Activated B cell treated with CpG ODN at 0.5 μM for 24 hours (primary cell): ENCODE results near the gene KIAA1217. TPM values are rescaled to one million over a fixed set of nuclear protein-coding genes. Genes with fewer than 3 reads are reported as not detected.

Experiments
- ATAC-seq: fragments of 200-7000 bp; cut with Tn5 transposase; one replicate; pipeline ENCODE4 v1.10.0; 2021; ENCODE audit warnings: low read depth, mild to moderate bottlenecking, moderate library complexity
- CTCF ChIA-PET: fragments of 350-600 bp; sonication (Branson Sonifier 250); formaldehyde crosslinking; loops from one replicate; lab custom pipeline; 2021; ENCODE audit warnings: antibody characterized with exemption; lab: Charles Lee
- POLR2A ChIA-PET: fragments of 350-600 bp; sonication (Branson Sonifier 250); formaldehyde crosslinking; loops from one replicate; lab custom pipeline; 2021; ENCODE audit warnings: antibody characterized with exemption; lab: Charles Lee
- DNase-seq: peaks from one replicate; pipeline ENCODE4 v3.0.0; 2022
- H3K27ac Mint-ChIP-seq: one replicate; pipeline ENCODE4 v1.8.0; 2020; ENCODE audit warnings: mixed read lengths
- H3K27me3 Mint-ChIP-seq: one replicate; pipeline ENCODE4 v1.8.0; 2021; ENCODE audit warnings: mixed read lengths
- H3K36me3 Mint-ChIP-seq: one replicate; pipeline ENCODE4 v1.8.0; 2021; ENCODE audit warnings: low read depth, mixed read lengths
- H3K4me1 Mint-ChIP-seq: one replicate; pipeline ENCODE4 v1.8.0; 2021; ENCODE audit warnings: mixed read lengths
- H3K4me3 Mint-ChIP-seq: one replicate; pipeline ENCODE4 v1.8.0; 2020; ENCODE audit warnings: mild to moderate bottlenecking, mixed read lengths
- H3K9me3 Mint-ChIP-seq: one replicate; pipeline ENCODE4 v1.8.0; 2020; ENCODE audit warnings: mixed read lengths
- intact Hi-C: fragments of 100-400 bp; cut with micrococcal nuclease; formaldehyde crosslinking; loops from one replicate; pipeline ENCODE4 v1.15.1; 2024
- total RNA-seq: library from RNA; stranded (reverse); gene quantifications from 2 replicates; pipeline ENCODE4 v1.2.3, GENCODE V29; 2022
- TF ChIP-seq, protein P1 (sequence below): fragments of 200-600 bp; IDR thresholded peaks from one replicate; pipeline ENCODE4 v1.8.0; 2022; ENCODE audit warnings: antibody characterized with exemption, mild to moderate bottlenecking

The KIAA1217 gene
- total RNA-seq, 1 donor from 2014 or later, result 0.71 TPM

GRCh38 chr10:24313283-24313682, 104.3 kb downstream of the KIAA1217 start:
- Mint-ChIP-seq H3K27ac (no peak overlapping the region), H3K36me3 (no peaks in the 10 kb centered on the region), H3K27me3 (no peaks in the 10 kb centered on the region), H3K4me3 (no peak overlapping the region), H3K4me1 (no peaks in the 10 kb centered on the region), H3K9me3 (peaks cover 6% of the 10 kb centered on the region)
- ChIA-PET CTCF (no interaction called here), POLR2A (no interaction called here)
- TF ChIP-seq, protein P1, sequence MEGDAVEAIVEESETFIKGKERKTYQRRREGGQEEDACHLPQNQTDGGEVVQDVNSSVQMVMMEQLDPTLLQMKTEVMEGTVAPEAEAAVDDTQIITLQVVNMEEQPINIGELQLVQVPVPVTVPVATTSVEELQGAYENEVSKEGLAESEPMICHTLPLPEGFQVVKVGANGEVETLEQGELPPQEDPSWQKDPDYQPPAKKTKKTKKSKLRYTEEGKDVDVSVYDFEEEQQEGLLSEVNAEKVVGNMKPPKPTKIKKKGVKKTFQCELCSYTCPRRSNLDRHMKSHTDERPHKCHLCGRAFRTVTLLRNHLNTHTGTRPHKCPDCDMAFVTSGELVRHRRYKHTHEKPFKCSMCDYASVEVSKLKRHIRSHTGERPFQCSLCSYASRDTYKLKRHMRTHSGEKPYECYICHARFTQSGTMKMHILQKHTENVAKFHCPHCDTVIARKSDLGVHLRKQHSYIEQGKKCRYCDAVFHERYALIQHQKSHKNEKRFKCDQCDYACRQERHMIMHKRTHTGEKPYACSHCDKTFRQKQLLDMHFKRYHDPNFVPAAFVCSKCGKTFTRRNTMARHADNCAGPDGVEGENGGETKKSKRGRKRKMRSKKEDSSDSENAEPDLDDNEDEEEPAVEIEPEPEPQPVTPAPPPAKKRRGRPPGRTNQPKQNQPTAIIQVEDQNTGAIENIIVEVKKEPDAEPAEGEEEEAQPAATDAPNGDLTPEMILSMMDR, result no peak
- intact Hi-C loops, result no loop called here
- DNase-seq (no peak), ATAC-seq (no peak)

DNA sequence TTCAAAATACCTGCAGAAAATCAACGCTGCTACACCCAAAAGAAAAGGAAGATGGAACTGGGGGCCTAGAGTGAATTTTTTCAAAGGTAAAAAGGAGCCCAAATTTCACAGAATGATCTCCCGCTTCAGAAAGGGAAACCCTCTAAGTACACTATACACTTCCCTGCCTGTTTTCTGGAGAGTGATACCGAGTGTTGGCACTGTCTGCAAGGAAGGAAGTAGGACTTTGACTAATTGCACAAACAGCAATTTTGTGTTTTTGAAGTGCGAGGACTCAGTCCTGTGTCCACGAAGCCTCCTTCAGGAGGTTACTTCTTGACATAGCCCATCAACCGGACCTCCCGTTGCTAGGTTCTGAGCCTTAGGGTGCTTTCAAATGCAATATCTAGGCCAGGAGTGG, 106.3 kb downstream of the KIAA1217 start:
- Mint-ChIP-seq H3K27me3 (no peaks in the 10 kb centered on the region), H3K36me3 (no peaks in the 10 kb centered on the region), H3K4me3 (no peak overlapping the region), H3K27ac (no peak overlapping the region), H3K9me3 (peaks cover 4% of the 10 kb centered on the region), H3K4me1 (no peaks in the 10 kb centered on the region)
- DNase-seq (no peak), ATAC-seq (no peak)
- intact Hi-C loops, result no loop called here
- TF ChIP-seq, protein P1, result no peak
- ChIA-PET CTCF (no interaction called here), POLR2A (no interaction called here)

DNA sequence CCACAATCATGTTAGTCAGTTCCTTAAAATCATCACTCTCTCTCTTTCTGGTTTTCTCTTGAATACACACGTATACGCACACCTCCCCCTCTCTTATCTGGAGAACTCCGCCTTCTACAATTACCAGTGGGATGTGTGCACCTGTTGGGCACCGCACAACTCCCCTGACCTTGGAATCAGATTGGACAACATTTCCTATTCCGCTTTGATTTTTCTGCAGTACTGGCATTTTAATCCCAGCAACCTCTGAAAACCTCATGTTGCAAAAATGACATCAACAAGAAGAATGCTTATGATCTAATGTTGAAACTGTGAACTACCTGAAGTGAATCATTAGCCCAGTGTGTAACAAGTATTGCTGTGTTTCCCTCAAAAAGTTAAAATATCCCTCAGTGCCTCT, 109.6 kb downstream of the KIAA1217 start:
- H3K4me1 Mint-ChIP-seq, result no peaks in the 10 kb centered on the region
- no peaks in the 10 kb centered on the region for H3K27me3 Mint-ChIP-seq
- H3K36me3 Mint-ChIP-seq, result no peaks in the 10 kb centered on the region
- no peaks in the 10 kb centered on the region for H3K9me3 Mint-ChIP-seq
- no peak overlapping the region for H3K4me3 Mint-ChIP-seq
- intact Hi-C loops, result no loop called here
- CTCF ChIA-PET, result no interaction called here
- ATAC-seq (no peak), DNase-seq (no peak)
- POLR2A ChIA-PET, result no interaction called here
- TF ChIP-seq, protein P1, result no peak
- no peak overlapping the region for H3K27ac Mint-ChIP-seq

DNA sequence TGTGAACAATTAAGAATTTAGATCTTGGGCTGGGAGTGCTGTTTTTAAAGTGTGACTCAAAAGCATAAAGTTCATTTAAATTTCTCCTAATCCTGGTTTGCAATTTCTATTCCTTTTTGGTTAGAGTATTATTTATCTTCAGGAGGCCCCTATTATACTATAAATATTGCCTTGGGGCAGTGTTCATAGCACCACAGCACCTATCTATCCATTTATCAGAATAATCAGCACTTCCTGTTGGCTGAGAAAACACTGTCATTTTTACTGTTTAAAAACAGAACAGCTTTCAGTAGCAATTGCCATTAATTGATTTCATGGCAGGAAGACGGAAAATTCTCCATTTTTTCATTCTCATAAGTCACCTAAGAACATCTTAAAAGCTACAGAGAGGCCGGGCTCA, 111.4 kb downstream of the KIAA1217 start:
- Mint-ChIP-seq H3K4me1 (no peaks in the 10 kb centered on the region), H3K4me3 (no peak overlapping the region), H3K36me3 (no peaks in the 10 kb centered on the region), H3K27ac (no peak overlapping the region), H3K27me3 (no peaks in the 10 kb centered on the region), H3K9me3 (no peaks in the 10 kb centered on the region)
- TF ChIP-seq, protein P1, result no peak
- intact Hi-C loops, result no loop called here
- POLR2A ChIA-PET, result no interaction called here
- ATAC-seq (no peak), DNase-seq (no peak)
- CTCF ChIA-PET, result no interaction called here

DNA sequence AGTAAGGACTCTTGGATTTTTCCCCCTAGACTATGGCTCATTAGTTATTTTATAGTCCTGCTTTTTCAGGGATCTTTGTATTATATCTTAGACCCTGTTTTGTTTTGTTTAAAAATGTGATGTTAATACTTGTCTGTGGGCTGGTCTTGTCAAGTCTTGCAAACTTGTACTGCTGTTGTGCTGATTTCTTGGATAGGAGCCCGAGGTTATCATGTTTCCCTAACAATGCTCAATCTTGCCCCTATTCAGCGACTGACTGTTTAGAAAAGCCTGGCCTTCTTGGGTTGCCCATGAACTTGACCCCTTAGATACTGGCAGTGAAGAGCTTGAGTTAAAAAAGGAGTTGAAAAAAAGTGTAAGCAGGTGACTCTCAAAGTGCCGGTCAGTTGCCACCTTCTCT, 115.7 kb downstream of the KIAA1217 start:
- Mint-ChIP-seq H3K4me3 (no peak overlapping the region), H3K27me3 (no peaks in the 10 kb centered on the region), H3K27ac (no peak overlapping the region), H3K36me3 (no peaks in the 10 kb centered on the region), H3K4me1 (no peaks in the 10 kb centered on the region), H3K9me3 (peaks cover 4% of the 10 kb centered on the region)
- POLR2A ChIA-PET, result no interaction called here
- TF ChIP-seq, protein P1, result no peak
- CTCF ChIA-PET, result interaction anchor here (0.7 kb wide), 1 partner anchor 26 kb away, joined by 3 read pairs; no protein-coding TSS in a partner anchor
- ATAC-seq, result no peak
- no peak for DNase-seq
- intact Hi-C loops, result no loop called here
